HepG2 (cell line): ENCODE results near the gene PNKP. TPM values are rescaled to one million over a fixed set of nuclear protein-coding genes. Genes with fewer than 3 reads are reported as not detected.

Experiments
- CREB1 ChIP-seq, 2 experiments: fragments of 450-650 bp in 1 of 2; IDR thresholded peaks; 2 replicates each; pipeline ENCODE4 v1.6.1; 2016 to 2017; ENCODE audit warnings: control low read depth in 1 of 2, mild to moderate bottlenecking in 1 of 2, missing compliant biosample characterization in 1 of 2, missing genetic modification characterization in 1 of 2
- DR1 ChIP-seq: sonication (generic); formaldehyde crosslinking; IDR thresholded peaks from 2 replicates; pipeline ENCODE4 v1.8.0; 2021; ENCODE audit warnings: mild to moderate bottlenecking, missing genetic modification reagents, inconsistent platforms
- GABPB1 ChIP-seq: IDR thresholded peaks from 2 replicates; pipeline ENCODE4 v1.6.1; 2016; ENCODE audit warnings: mild to moderate bottlenecking, missing genetic modification reagents, moderate library complexity, missing compliant biosample characterization
- HMGXB4 ChIP-seq, 2 experiments: sonication (generic) in 1 of 2; formaldehyde crosslinking in 1 of 2; IDR thresholded peaks; 2 replicates each; pipeline versions ENCODE4 v1.4.0 to v1.6.1; 2018 to 2020; ENCODE audit warnings: missing genetic modification reagents in 2 of 2, borderline replicate concordance in 1 of 2, low read depth in 1 of 2, mild to moderate bottlenecking in 1 of 2, missing biosample characterization in 1 of 2
- KLF11 ChIP-seq: IDR thresholded peaks from 2 replicates; pipeline ENCODE4 v1.6.1; 2016; ENCODE audit warnings: missing compliant biosample characterization
- MEF2D ChIP-seq: sonication (generic); formaldehyde crosslinking; IDR thresholded peaks from 2 replicates; pipeline ENCODE4 v1.5.1; 2020; ENCODE audit warnings: mild to moderate bottlenecking, missing genetic modification reagents
- NR2F1 ChIP-seq, 2 experiments: fragments of 450-650 bp in 1 of 2; formaldehyde crosslinking in 1 of 2; IDR thresholded peaks; 2 replicates each; pipeline versions ENCODE4 v1.5.0 to v1.6.1; 2016 to 2020; ENCODE audit warnings: mild to moderate bottlenecking in 1 of 2, missing compliant biosample characterization in 1 of 2, missing genetic modification reagents in 1 of 2, moderate library complexity in 1 of 2
- NR2F6 ChIP-seq, 2 experiments: IDR thresholded peaks; 2 replicates each; pipeline ENCODE4 v1.6.1; 2016; ENCODE audit warnings: antibody characterized with exemption in 1 of 2, mild to moderate bottlenecking in 1 of 2
- PITX1 ChIP-seq: sonication (generic); formaldehyde crosslinking; IDR thresholded peaks from 2 replicates; pipeline ENCODE4 v1.5.1; 2020; ENCODE audit warnings: mild to moderate bottlenecking, missing genetic modification reagents
- RAD21 ChIP-seq: fragments of 450-650 bp; formaldehyde crosslinking; IDR thresholded peaks from 2 replicates; pipeline ENCODE4 v1.5.0; 2020; ENCODE audit warnings: mild to moderate bottlenecking
- RXRA ChIP-seq: sonication (generic); formaldehyde crosslinking; IDR thresholded peaks from 2 replicates; pipeline ENCODE4 v1.5.1; 2020; ENCODE audit warnings: missing genetic modification reagents
- U2AF2 ChIP-seq: fragments of 200-400 bp; formaldehyde crosslinking; IDR thresholded peaks from 2 replicates; pipeline ENCODE4 v1.6.1; 2017; ENCODE audit warnings: low read depth, mild to moderate bottlenecking, low read length
- ZNF713 ChIP-seq: sonication (generic); formaldehyde crosslinking; IDR thresholded peaks from 2 replicates; pipeline ENCODE4 v1.4.0; 2020; ENCODE audit warnings: mild to moderate bottlenecking, missing genetic modification reagents
- ZNF781 ChIP-seq: sonication (generic); formaldehyde crosslinking; IDR thresholded peaks from 2 replicates; pipeline ENCODE4 v1.5.1; 2020; ENCODE audit warnings: borderline replicate concordance, mild to moderate bottlenecking, missing genetic modification reagents; ENCODE audit errors: not compliant biosample characterization
- ZSCAN31 ChIP-seq: sonication (generic); formaldehyde crosslinking; IDR thresholded peaks from 2 replicates; pipeline ENCODE4 v1.5.0; 2020; ENCODE audit warnings: low read depth, mild to moderate bottlenecking, missing genetic modification reagents
- polyA plus RNA-seq, 8 experiments: library from polyadenylated mRNA; depleted of rRNA in 3 of 8; stranded (reverse) in 7 of 8; unstranded in 1 of 8; fragments of >200 nt; fragmentation: Illumina TruSeq in 4 of 8; extraction: Trizol in 4 of 8; gene quantifications; 2 replicates each; pipeline versions ENCODE4 v1.2.1 to v1.2.3, GENCODE V29; 2011 to 2016; ENCODE audit warnings: low read depth in 4 of 8, missing spikeins in 1 of 8, mixed read lengths in 1 of 8; ENCODE audit not compliant: insufficient read depth in 1 of 8
- total RNA-seq, 5 experiments: library from RNA; depleted of rRNA; stranded (reverse); fragments of >200 nt; fragmentation: Illumina TruSeq; extraction: Trizol; gene quantifications; 2 replicates each; pipeline ENCODE4 v1.2.3, GENCODE V29; 2016; ENCODE audit warnings: low read depth in 1 of 5
- TF ChIP-seq, protein P1 (sequence below): sonication (generic); formaldehyde crosslinking; IDR thresholded peaks from 2 replicates; pipeline ENCODE4 v1.4.0; 2020; ENCODE audit warnings: mild to moderate bottlenecking, low read depth, missing genetic modification reagents
- TF ChIP-seq, protein P2 (sequence below): fragments of 450-650 bp; IDR thresholded peaks from 2 replicates; pipeline ENCODE4 v1.6.1; 2016
- TF ChIP-seq, protein P3 (sequence below): IDR thresholded peaks from 2 replicates; pipeline ENCODE4 v1.6.1; 2016; ENCODE audit warnings: missing compliant biosample characterization, missing genetic modification reagents, borderline replicate concordance

PNKP gene
- total and polyA plus RNA-seq, 2 of the 13 experiments (the other 11 are each of a cell fraction or from before 2014, with no cell fraction given) = 12.7 to 27.1 TPM

DNA sequence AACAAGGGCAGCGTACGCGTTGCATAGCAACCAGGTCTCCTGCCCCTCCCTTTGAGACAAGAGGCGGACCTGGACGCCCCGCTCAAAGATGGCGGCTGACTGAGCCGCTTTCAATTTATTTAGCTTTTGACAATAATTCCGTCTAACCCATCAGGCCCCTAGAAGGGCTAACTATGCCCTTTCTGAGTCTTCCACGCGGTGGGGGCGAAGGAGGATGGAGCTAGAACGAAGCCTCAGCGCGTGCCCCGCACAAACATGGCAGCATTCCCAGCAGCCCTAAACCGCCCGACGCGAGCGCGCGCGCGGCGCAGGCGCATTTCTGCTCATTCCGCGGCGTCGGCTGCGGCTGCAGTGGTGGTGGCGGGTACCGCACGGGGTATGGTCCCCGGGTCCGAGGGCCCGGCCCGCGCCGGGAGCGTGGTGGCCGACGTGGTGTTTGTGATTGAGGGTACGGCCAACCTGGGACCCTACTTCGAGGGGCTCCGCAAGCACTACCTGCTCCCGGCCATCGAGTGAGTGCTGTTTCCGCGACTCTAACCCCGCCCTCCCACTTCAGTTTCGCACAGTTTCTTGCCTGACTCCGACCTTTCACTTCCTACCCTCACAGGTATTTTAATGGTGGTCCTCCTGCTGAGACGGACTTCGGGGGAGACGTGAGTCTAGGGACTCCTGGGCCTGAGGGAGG lies 49.3 kb downstream of the PNKP start, which contains the start of gene MED25 (continued):
- TF ChIP-seq ZSCAN31 (CRISPR knock-in tag) (no peak), PITX1 (CRISPR knock-in tag) (no peak), MEF2D (CRISPR knock-in tag) (peak; percentile 31; the same call in 1 of the 2 replicates), RAD21 (CRISPR knock-in tag) (no peak; the same call in 1 of the 2 replicates), U2AF2 (no peak), NR2F6 (IDR thresholded peaks at IDR 0.05) (no peak), NR2F6 (CRISPR knock-in tag; IDR thresholded peaks at IDR 0.05) (no peak), KLF11 (CRISPR knock-in tag) (no peak), RXRA (CRISPR knock-in tag) (no peak), ZNF713 (CRISPR knock-in tag) (no peak), DR1 (CRISPR knock-in tag) (no peak), CREB1 (IDR thresholded peaks at IDR 0.05) (no peak), CREB1 (CRISPR knock-in tag; IDR thresholded peaks at IDR 0.05) (no peak), NR2F1 (CRISPR knock-in tag; IDR thresholded peaks at IDR 0.05) (no peak), ZNF781 (peak; percentile 61), HMGXB4 (CRISPR knock-in tag; IDR thresholded peaks at IDR 0.05; ENCODE audit: borderline replicate concordance in 1 of 2, low read depth in 1 of 2) (peak; percentile 58 to 75; a peak in 2 of 4 replicates), GABPB1 (CRISPR knock-in tag) (peak; percentile 82)
- TF ChIP-seq, protein P1, sequence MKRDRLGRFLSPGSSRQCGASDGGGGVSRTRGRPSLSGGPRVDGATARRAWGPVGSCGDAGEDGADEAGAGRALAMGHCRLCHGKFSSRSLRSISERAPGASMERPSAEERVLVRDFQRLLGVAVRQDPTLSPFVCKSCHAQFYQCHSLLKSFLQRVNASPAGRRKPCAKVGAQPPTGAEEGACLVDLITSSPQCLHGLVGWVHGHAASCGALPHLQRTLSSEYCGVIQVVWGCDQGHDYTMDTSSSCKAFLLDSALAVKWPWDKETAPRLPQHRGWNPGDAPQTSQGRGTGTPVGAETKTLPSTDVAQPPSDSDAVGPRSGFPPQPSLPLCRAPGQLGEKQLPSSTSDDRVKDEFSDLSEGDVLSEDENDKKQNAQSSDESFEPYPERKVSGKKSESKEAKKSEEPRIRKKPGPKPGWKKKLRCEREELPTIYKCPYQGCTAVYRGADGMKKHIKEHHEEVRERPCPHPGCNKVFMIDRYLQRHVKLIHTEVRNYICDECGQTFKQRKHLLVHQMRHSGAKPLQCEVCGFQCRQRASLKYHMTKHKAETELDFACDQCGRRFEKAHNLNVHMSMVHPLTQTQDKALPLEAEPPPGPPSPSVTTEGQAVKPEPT (CRISPR knock-in tag) = 0 out of 2 replicates have a peak, but pooled peaks have one; percentile 13
- TF ChIP-seq, protein P2, sequence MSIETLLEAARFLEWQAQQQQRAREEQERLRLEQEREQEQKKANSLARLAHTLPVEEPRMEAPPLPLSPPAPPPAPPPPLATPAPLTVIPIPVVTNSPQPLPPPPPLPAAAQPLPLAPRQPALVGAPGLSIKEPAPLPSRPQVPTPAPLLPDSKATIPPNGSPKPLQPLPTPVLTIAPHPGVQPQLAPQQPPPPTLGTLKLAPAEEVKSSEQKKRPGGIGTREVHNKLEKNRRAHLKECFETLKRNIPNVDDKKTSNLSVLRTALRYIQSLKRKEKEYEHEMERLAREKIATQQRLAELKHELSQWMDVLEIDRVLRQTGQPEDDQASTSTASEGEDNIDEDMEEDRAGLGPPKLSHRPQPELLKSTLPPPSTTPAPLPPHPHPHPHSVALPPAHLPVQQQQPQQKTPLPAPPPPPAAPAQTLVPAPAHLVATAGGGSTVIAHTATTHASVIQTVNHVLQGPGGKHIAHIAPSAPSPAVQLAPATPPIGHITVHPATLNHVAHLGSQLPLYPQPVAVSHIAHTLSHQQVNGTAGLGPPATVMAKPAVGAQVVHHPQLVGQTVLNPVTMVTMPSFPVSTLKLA = no peak
- TF ChIP-seq, protein P3, sequence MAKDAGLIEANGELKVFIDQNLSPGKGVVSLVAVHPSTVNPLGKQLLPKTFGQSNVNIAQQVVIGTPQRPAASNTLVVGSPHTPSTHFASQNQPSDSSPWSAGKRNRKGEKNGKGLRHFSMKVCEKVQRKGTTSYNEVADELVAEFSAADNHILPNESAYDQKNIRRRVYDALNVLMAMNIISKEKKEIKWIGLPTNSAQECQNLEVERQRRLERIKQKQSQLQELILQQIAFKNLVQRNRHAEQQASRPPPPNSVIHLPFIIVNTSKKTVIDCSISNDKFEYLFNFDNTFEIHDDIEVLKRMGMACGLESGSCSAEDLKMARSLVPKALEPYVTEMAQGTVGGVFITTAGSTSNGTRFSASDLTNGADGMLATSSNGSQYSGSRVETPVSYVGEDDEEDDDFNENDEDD = peak; percentile 62; the same call in 1 of the 2 replicates
- TF ChIP-seq, all 625 proteins: peak for 135
